ENCODE results near the gene TACR3. TPM values are rescaled to one million over a fixed set of nuclear protein-coding genes. Genes with fewer than 3 reads are reported as not detected.

The TACR3 gene
- total and polyA plus RNA-seq, 2 of the 4 experiments (the other 2 are of a cell fraction) = not detected

GRCh38 chr4:103645991-103646390, 73.8 kb downstream of the TACR3 start:
- in situ Hi-C loops (cut with MboI; ENCODE audit: low sequenced_read_pairs) = no loop called here
- ChIA-PET CTCF (no interaction called here), POLR2A (ENCODE audit: unreplicated experiment) (no interaction called here)
- intact Hi-C loops (cut with micrococcal nuclease) = no loop called here
- Histone ChIP-seq H2BK15ac (ENCODE audit: low read depth, low read length) (no peak overlapping the region), H3K36me3 (ENCODE audit: control insufficient read depth, insufficient read depth, low read length) (no peaks in the 10 kb centered on the region), H2BK5ac (ENCODE audit: low read depth, low read length, poor library complexity, severe bottlenecking) (no peak overlapping the region), H3K14ac (replicated peaks; ENCODE audit: low read depth, low read length) (no peak overlapping the region), H3K9me1 (ENCODE audit: insufficient read depth, low read length) (no peaks in the 10 kb centered on the region), H3K4me3 (ENCODE audit: insufficient read depth, low read depth, low read length) (no peak overlapping the region), H3K4me1 (ENCODE audit: control insufficient read depth, insufficient read depth, low read length) (no peaks in the 10 kb centered on the region), H3K27ac (ENCODE audit: insufficient read depth, low read length) (no peak overlapping the region), H3K23ac (ENCODE audit: low read depth, low read length) (no peak overlapping the region), H3K79me1 (ENCODE audit: low read depth in 1 of 2, low read length in 2 of 2) (no peaks in the 10 kb centered on the region), H3K56ac (ENCODE audit: extremely low read depth, insufficient read depth, low read length) (no peak overlapping the region), H3K9ac (ENCODE audit: low read depth, low read length) (no peak overlapping the region), H4K20me1 (ENCODE audit: insufficient read depth, low read length) (no peaks in the 10 kb centered on the region), H4K5ac (ENCODE audit: low read depth, low read length) (no peak overlapping the region), H2BK20ac (ENCODE audit: low read depth, low read length) (no peak overlapping the region), H4K8ac (ENCODE audit: low read depth in 2 of 2, low read length in 2 of 2) (no peak overlapping the region), H3K4me2 (ENCODE audit: low read depth, low read length) (no peak overlapping the region), H2AK5ac (ENCODE audit: low read depth, low read length) (no peak overlapping the region), H4K91ac (ENCODE audit: insufficient read depth, low read depth, low read length) (no peak overlapping the region), H3K27me3 (ENCODE audit: control insufficient read depth, insufficient read depth, low read length) (no peaks in the 10 kb centered on the region), H2AFZ (replicated peaks; ENCODE audit: low read length, poor library complexity) (no peak overlapping the region), H2AK9ac (replicated peaks; ENCODE audit: low read depth, low read length, poor library complexity) (no peak overlapping the region), H3K18ac (ENCODE audit: low read depth, low read length) (no peak overlapping the region), H3K4ac (ENCODE audit: low read depth, low read length) (no peak overlapping the region), H3K9me3 (ENCODE audit: control insufficient read depth, insufficient read depth, low read length) (peaks cover 3% of the 10 kb centered on the region; the same call in 1 of the 2 replicates), H2BK120ac (ENCODE audit: low read depth, low read length) (no peak overlapping the region)
- ATAC-seq (ENCODE audit: low read depth) (no peak), DNase-seq (no peak)
- dilution Hi-C loops (cut with HindIII; ENCODE audit: low sequenced_read_pairs, unreplicated experiment) = no loop called here
- WGBS, 2 experiments (ENCODE audit: extremely low coverage in 2 of 2, insufficient read length in 1 of 2) = no CpG with 5 or more reads among the region's 4 CpGs
- no peak for TF ChIP-seq RFX5 (IDR thresholded peaks at IDR 0.05; ENCODE audit: low read depth, low read length)
- TF ChIP-seq, protein P1, sequence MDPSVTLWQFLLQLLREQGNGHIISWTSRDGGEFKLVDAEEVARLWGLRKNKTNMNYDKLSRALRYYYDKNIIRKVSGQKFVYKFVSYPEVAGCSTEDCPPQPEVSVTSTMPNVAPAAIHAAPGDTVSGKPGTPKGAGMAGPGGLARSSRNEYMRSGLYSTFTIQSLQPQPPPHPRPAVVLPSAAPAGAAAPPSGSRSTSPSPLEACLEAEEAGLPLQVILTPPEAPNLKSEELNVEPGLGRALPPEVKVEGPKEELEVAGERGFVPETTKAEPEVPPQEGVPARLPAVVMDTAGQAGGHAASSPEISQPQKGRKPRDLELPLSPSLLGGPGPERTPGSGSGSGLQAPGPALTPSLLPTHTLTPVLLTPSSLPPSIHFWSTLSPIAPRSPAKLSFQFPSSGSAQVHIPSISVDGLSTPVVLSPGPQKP (IDR thresholded peaks at IDR 0.05; ENCODE audit: borderline replicate concordance, low read depth, low read length) = no peak
- TF ChIP-seq, protein P2, sequence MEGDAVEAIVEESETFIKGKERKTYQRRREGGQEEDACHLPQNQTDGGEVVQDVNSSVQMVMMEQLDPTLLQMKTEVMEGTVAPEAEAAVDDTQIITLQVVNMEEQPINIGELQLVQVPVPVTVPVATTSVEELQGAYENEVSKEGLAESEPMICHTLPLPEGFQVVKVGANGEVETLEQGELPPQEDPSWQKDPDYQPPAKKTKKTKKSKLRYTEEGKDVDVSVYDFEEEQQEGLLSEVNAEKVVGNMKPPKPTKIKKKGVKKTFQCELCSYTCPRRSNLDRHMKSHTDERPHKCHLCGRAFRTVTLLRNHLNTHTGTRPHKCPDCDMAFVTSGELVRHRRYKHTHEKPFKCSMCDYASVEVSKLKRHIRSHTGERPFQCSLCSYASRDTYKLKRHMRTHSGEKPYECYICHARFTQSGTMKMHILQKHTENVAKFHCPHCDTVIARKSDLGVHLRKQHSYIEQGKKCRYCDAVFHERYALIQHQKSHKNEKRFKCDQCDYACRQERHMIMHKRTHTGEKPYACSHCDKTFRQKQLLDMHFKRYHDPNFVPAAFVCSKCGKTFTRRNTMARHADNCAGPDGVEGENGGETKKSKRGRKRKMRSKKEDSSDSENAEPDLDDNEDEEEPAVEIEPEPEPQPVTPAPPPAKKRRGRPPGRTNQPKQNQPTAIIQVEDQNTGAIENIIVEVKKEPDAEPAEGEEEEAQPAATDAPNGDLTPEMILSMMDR (conservative IDR thresholded peaks at IDR 0.05; ENCODE audit: low read depth, low read length) = no peak
- TF ChIP-seq CEBPB (IDR thresholded peaks at IDR 0.05; ENCODE audit: low read depth, low read length) = no peak
- no peak for TF ChIP-seq POLR2A (IDR thresholded peaks at IDR 0.05; ENCODE audit: low read depth, low read length)
- no peak for TF ChIP-seq RCOR1 (IDR thresholded peaks at IDR 0.05; ENCODE audit: insufficient replicate concordance, low read length)
- no peak for TF ChIP-seq USF2 (IDR thresholded peaks at IDR 0.05; ENCODE audit: low read depth, low read length)
- TF ChIP-seq SMC3 (IDR thresholded peaks at IDR 0.05; ENCODE audit: low read depth, low read length) = no peak
- no peak for TF ChIP-seq MAZ (IDR thresholded peaks at IDR 0.05; ENCODE audit: borderline replicate concordance, low read depth, low read length)
- no peak for TF ChIP-seq BHLHE40 (IDR thresholded peaks at IDR 0.05; ENCODE audit: low read depth, low read length)
- TF ChIP-seq MAFK (IDR thresholded peaks at IDR 0.05; ENCODE audit: low read depth, low read length) = no peak
- TF ChIP-seq FOS (IDR thresholded peaks at IDR 0.05; ENCODE audit: low read depth, low read length) = no peak
- no peak for TF ChIP-seq NFE2L2 (IDR thresholded peaks at IDR 0.05; ENCODE audit: low read depth, low read length)
- TF ChIP-seq CHD1 (IDR thresholded peaks at IDR 0.05; ENCODE audit: low read depth, low read length) = no peak
- no peak for TF ChIP-seq MXI1 (IDR thresholded peaks at IDR 0.05; ENCODE audit: borderline replicate concordance, low read depth, low read length)
- no peak for TF ChIP-seq RAD21 (IDR thresholded peaks at IDR 0.05; ENCODE audit: low read length)
- no TSS peak for BruUV-seq (replicated peaks)

All from IMR-90 (cell line).